ENCODE data around the gene COLGALT1. TPM values are rescaled to one million over a fixed set of nuclear protein-coding genes. Genes with fewer than 3 reads are reported as not detected.
"Not testable (repeated sequence)": the region's sequence is repeated elsewhere in the genome, so short reads cannot be mapped to it uniquely, and the experiment has no call there.

Gene COLGALT1
- total RNA-seq, 1 donor from 2014 or later, result 107 TPM

GRCh38 chr19:17560205-17560595, 4.8 kb downstream of the COLGALT1 start:
- DNase-seq (ENCODE audit: low read depth, low spot score), result peak; percentile 55

- no peak for DNase-seq (ENCODE audit: low read depth, low spot score)
Observed at GRCh38 chr19:17562097-17562496, 6.6 kb downstream of the COLGALT1 start.

DNA sequence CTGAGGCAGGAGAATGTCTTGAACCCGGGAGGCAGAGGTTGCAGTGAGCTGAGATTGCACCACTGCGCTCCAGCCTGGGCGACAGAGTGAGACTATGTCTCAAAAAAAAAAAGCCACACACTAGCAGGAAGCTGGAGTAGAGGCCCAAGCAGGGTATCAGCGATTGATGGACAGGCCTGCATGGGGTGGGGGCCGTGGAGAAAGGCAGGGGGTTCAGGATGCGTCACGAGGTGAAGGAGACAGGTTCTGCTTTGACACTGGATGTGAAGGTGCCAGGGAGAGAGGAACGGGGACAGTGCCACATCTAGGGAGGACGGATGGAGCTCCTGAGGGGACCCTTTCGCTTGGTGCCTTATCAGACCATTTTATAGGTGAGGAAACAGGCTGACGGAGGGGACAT, 7.1 kb downstream of the COLGALT1 start:
- no peak for DNase-seq (ENCODE audit: low read depth, low spot score)

DNA sequence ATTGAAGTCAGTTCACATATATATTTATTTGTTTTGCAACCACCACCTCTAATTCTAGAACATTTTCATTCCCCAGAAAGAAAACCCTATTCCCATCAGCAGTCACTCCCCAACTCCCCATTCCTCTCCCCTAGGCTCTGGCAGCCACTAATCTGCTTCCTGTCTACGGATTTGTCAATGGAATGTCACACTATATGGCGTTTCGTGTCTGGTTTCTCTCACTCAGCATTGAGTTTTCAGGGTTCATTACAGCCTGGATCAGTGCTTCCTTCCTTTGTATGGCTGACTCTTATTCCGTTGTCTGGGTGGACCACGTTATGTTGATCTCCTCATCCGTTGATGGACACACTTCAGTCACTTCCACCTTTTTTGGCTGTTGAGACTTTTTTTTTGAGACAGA, 9.3 kb downstream of the COLGALT1 start:
- no peak for DNase-seq (ENCODE audit: low read depth, low spot score)

DNA sequence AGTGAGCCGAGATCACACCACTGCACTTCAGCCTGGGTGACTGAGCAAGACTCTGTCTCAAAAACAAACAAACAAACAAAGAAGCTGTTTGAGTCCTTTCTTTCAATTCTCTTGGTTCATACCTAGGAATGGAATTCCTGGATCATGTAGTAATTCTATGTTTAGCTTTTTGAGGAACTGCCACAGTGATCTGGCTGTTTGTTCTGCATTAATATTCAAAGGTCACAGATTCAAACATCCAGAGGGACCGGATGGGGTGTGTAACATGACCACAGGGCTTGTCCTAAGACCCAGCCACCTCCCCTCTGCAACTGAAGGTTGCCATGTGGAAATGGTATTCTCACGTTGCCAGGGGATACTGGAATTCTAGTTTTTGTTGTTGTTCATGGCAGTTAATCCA, 10.2 kb downstream of the COLGALT1 start:
- DNase-seq (ENCODE audit: low read depth, low spot score), result no peak

DNA sequence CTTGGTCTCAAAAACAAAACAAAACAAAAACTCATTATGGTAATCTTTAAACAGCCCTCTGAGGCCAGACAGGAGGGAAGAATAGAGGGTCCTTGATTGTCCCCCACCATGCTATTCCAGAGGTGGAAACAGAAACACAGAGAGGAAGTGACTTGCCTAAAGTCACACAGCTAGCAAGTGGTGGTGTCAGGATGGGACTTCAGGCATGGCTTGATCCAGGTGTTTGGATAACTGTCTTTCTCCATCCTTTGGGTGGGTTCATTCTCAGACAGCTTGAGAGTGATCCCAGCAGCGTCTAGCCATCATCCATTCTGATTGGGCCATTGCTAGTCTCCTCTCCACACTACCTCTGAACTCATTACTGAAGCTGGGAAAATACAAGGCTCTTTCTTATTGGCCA, 12.5 kb downstream of the COLGALT1 start:
- DNase-seq (ENCODE audit: low read depth, low spot score), result no peak

DNA sequence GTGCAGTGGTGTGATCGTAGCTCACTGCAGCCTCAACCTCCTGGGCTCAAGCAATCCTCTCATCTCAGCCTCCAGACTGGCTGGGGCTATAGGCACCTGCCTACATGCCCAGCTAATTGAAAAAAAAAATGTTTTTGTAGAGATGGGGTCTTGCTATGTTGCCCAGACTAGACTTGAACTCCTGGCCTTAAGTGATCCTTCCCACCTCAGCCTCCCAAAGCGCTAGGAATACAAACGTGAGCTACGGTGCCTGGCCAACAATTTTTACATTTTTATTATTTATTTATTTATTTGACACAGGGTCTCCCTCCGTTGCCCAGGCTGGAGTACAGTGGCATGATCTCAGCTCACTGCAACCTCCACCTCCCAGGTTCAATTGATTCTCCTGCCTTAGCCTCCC, 14.8 kb downstream of the COLGALT1 start:
- DNase-seq (ENCODE audit: low read depth, low spot score), result not testable (repeated sequence)

- no peak for DNase-seq (ENCODE audit: low read depth, low spot score)
Observed at GRCh38 chr19:17570791-17571190, 15.3 kb downstream of the COLGALT1 start.

DNA sequence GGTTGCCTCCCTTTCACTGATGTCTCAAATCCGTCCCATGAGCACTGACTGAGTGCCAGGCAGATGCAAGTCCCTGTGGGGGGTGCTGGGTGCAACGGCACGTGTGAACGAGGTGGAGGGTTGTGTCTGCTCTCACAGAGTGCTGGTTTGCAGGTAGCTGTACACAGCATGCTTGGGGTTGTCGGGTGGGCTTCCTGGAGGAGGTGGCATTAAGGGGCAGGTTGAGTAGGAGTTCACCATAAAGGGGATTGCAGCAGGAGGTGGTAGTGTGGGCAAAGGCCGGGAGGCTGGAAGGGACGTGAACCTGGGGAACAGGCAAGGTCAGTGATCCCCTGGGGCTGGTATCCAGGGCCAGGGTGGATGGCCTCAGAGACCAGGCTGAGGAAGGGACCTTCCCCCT, 17.2 kb downstream of the COLGALT1 start:
- DNase-seq (ENCODE audit: low read depth, low spot score), result no peak

DNA sequence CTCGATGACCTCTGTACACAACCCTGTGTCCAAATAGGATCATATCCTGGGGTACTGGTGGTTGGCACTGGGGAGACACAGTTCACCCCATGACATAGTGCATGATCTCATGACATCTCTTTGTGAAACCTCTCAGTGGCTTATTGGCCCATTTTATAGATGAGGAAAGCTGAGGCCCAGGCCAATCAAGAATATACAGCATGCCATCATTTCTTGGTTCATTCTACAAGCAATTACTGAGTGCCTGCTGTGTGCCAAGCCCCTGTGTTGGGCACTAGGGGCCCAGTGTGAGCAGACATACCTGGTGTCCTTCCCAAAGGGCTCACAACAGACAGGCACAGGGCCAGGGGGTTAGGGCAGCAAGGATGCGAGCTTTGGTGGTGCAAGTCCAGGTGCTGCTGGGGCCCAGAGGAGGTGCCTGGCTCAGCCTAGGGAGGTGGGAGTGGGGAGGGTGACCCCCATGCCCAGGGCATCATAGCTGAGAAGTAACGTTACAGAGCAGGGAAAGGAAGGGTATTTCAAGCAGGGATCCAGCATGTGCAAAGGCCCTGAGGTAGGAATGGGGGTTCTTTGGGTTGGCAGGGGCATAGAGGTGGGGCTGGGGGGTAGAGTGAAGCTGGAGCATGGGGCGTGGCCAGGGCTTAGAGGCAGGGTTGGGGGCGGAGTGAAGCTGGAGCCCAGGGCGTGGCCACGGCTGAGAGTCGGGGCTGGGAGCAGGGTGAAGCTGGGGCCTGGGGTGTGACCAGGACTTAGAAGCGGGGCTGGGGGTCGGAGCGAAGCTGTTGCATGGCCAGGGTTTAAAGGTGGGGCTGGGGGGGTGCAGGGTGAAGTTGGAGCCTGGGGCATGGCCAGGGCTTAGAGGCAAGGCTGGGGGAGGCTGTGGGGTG, 20.7 kb downstream of the COLGALT1 start:
- no peak for DNase-seq (ENCODE audit: low read depth, low spot score)

- no peak for DNase-seq (ENCODE audit: low read depth, low spot score)
Observed at GRCh38 chr19:17576758-17577456, 21.5 kb downstream of the COLGALT1 start.

DNA sequence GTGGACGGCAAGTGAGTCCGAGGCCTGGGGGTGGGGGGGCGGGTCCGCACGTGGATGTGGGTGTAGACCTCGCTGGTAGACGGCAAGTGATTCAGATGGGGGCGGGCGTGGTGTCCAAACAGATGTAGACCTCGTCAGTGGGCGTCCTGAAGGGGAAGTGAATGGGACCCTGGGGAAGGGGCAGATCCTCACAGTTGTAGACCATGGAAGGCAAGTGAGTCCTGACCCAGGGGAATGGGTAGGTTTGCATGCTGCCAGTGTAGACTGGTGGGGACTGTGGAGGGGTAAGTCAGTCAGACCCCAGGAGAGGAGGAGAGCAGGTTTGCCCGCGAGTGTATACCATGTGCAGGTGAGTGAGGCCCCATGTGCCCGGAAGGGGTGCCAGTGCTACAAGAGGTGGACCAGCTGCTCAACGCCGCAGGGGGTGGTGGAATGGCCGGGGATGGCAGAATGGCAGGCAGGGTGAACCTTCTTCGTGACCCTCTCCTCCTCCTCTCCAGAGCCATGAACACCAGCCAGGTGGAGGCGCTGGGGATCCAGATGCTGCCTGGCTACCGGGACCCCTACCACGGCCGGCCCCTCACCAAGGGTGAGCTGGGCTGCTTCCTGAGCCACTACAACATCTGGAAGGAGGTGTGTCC, 22.1 kb downstream of the COLGALT1 start:
- no peak for DNase-seq (ENCODE audit: low read depth, low spot score)

DNA sequence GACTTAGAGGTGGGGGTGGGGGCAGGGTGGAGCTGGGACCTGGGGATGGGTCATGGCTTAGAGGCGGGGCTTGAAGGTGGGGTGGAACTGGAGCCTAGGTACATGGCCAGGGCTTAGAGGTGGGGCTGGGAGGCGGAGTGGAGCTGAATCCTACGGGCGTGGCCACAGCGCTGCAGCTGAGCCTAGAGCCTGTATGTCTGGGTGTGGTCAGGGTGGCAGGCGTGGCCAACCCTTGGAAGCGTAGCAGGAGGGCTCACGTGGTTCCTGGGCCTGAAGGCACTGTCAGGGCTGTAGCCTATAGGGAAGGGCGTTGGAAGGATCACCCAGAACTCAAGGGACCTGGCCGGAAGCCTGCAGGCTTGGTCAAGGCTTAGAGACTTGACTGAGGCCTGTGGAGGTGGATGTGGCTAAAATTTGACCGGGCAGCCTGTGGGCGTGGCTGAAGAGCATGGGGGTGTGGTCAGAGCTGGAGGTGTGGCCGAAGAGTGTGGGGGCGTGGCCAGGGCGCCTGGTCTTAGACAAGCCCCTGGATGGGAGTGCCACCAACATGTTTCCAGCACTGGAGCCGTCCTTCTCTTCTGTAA, 24.3 kb downstream of the COLGALT1 start:
- DNase-seq (ENCODE audit: low read depth, low spot score), result no peak

- no peak for DNase-seq (ENCODE audit: low read depth, low spot score)
Observed at GRCh38 chr19:17580470-17581144, 25.2 kb downstream of the COLGALT1 start.

DNA sequence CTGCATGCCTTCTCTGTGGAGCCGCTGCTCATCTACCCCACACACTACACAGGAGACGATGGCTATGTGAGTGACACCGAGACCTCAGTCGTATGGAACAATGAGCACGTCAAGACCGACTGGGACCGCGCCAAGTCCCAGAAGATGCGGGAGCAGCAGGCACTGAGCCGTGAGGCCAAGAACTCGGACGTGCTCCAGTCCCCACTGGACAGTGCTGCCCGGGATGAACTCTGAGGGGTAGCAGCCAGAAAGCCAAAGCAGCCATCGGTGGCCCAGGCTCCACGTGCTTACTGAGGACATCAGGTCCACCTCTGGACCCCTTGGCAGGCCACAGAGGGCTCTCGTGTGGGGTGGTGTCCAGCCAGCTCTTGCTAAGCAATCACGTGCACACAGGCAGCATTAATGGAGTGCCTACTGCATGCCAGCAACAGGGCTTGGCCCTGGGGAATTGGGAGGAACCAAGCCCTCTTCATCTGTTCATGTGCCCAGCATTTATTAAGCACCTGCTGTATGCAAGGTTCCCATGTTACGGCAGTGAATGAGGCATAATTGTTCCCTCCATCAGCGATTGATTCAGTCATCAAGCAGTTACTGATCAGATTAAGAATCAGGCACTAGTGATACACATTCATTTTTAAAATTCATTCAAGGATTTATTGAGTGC, 25.9 kb downstream of the COLGALT1 start:
- DNase-seq (ENCODE audit: low read depth, low spot score), result no peak

DNA sequence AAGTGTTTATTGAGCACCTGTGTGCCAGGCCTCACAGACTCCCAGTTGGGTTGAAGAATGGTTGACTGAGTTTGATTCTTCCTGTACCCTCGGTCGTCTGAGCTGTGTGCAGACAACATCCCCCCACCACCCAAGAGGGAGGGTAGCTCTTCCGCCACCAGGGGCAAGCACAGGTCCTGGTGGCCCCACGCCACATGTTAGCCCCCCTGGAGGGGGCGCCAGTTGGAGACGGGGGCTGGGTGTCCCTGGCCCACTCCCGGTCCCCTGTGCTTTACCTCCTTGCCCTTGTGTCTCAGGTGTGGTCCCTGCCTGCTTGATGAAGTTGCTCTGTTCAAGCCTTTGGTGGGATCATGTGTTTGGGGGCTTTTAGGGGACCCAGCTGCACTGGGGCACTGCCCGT, 27.2 kb downstream of the COLGALT1 start:
- no peak for DNase-seq (ENCODE audit: low read depth, low spot score)

DNA sequence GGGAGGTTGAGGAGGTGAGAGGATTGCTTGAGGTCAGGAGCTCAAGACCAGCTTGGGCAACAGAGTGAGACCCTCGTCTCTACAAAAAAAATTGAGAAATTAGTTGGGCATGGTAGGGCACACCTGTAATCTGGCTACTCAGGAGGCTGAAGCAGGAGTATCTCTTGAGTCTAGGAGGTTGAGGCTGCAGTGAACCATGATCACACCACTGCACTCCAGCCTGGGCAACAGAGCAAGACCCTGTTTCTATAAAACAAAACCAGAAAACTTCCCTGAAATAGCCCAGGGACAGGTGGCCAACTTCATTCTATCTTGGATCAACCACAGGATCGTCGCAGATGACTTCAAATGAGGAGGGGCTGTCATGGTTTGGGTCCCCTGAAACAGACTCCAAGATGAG, 28.7 kb downstream of the COLGALT1 start:
- no peak for DNase-seq (ENCODE audit: low read depth, low spot score)

DNA sequence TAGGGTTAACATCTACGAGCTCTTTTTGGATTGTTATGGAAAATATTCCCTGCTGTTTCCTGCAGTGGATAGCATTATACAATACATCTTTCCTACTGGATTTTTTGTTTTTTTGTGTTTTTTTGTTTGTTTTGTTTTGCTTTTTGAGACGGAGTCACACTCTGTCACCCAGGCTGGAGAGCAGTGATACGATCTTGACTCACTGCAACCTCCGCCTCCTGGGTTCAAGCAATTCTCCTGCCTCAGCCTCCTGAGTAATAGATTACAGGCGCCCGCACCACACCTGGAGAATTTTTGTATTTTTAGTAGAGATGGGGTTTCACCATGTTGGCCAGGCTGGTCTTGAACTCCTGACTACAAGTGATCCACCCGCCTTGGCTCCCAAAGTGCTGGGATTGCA, 29.9 kb downstream of the COLGALT1 start:
- DNase-seq (ENCODE audit: low read depth, low spot score), result not testable (repeated sequence)

GRCh38 chr19:17590866-17591265, 35.4 kb downstream of the COLGALT1 start:
- no peak for DNase-seq (ENCODE audit: low read depth, low spot score)

DNA sequence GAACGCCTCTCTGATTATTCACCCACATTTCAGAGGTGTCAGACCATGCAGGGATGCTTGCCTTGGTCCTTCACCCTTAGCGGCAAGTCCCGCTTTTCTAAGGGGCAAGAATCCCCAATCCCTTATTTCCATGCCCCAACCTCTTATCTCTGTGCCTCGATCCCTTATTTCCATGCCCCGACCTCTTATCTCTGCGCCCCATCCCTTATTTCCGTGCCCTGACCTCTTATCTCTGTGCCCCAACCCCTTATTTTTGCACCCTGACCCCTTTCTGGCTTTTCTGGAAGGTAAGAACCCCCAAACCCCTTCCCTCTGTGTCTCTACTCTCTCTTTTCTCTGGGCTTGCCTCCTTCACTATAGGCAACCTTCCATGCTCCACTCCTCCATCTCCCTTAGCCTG, 38.8 kb downstream of the COLGALT1 start:
- not testable (repeated sequence) for DNase-seq (ENCODE audit: low read depth, low spot score)

GRCh38 chr19:17598063-17598462, 42.6 kb downstream of the COLGALT1 start:
- DNase-seq (ENCODE audit: low read depth, low spot score), result not testable (repeated sequence)

Measured in pulmonary artery endothelial cell (primary cell).